K562 (cell line): ENCODE measurements around the gene CUL1. TPM values are rescaled to one million over a fixed set of nuclear protein-coding genes. Genes with fewer than 3 reads are reported as not detected.

Source experiments
- ADNP ChIP-seq: fragments of 200-800 bp; sonication (Bioruptor generic); IDR thresholded peaks from 2 replicates; pipeline ENCODE4 v1.6.1; 2016; ENCODE audit warnings: missing genetic modification characterization, missing compliant biosample characterization
- BRCA1 ChIP-seq, 2 experiments: fragments of 450-650 bp in 1 of 2; sonication (generic) in 1 of 2; formaldehyde crosslinking in 1 of 2; IDR thresholded peaks; 2 replicates each; pipeline versions ENCODE4 v1.5.0 to v1.6.1; 2017 to 2020; ENCODE audit warnings: mild to moderate bottlenecking in 1 of 2, missing genetic modification reagents in 1 of 2
- CSDE1 ChIP-seq, 2 experiments: fragments of 450-650 bp; IDR thresholded peaks; 2 replicates each; pipeline ENCODE4 v1.6.1; 2016; ENCODE audit warnings: mild to moderate bottlenecking in 1 of 2
- CTBP1 ChIP-seq: fragments of 450-650 bp; IDR thresholded peaks from 2 replicates; pipeline ENCODE4 v1.6.1; 2016; ENCODE audit warnings: borderline replicate concordance
- HCFC1 ChIP-seq: IDR thresholded peaks from 2 replicates; pipeline ENCODE4 v1.6.1; 2012; ENCODE audit warnings: low read depth, low read length, improper control_type of control experiment
- HDAC3 ChIP-seq: fragments of 450-650 bp; IDR thresholded peaks from 2 replicates; pipeline ENCODE4 v1.6.1; 2018; ENCODE audit warnings: borderline replicate concordance, mild to moderate bottlenecking, moderate library complexity; ENCODE audit not compliant: partially characterized antibody
- HNRNPUL1 ChIP-seq: fragments of 200-400 bp; formaldehyde crosslinking; IDR thresholded peaks from 2 replicates; pipeline ENCODE4 v1.6.1; 2017; ENCODE audit warnings: low read length
- JUN ChIP-seq, 2 experiments: sonication (generic) in 1 of 2; formaldehyde crosslinking in 1 of 2; IDR thresholded peaks; 2 replicates each; pipeline versions ENCODE4 v1.6.1 to v1.8.0; 2012 to 2022; ENCODE audit warnings: borderline replicate concordance in 2 of 2, mild to moderate bottlenecking in 2 of 2, improper control_type of control experiment in 1 of 2, low read depth in 1 of 2, low read length in 1 of 2, missing genetic modification reagents in 1 of 2
- KHSRP ChIP-seq: fragments of 450-650 bp; IDR thresholded peaks from 2 replicates; pipeline ENCODE4 v1.6.1; 2017
- KLF10 ChIP-seq: fragments of 250-450 bp; sonication (Bioruptor Pico); IDR thresholded peaks from 2 replicates; pipeline ENCODE4 v1.6.1; 2021; ENCODE audit warnings: matching md5 sums
- LCOR ChIP-seq: sonication (generic); formaldehyde crosslinking; IDR thresholded peaks from 2 replicates; pipeline ENCODE4 v1.8.0; 2022; ENCODE audit warnings: mild to moderate bottlenecking, missing genetic modification reagents
- MCM3 ChIP-seq: fragments of 450-650 bp; IDR thresholded peaks from 2 replicates; pipeline ENCODE4 v1.6.1; 2016
- MTA1 ChIP-seq: fragments of 450-650 bp; IDR thresholded peaks from 2 replicates; pipeline ENCODE4 v1.6.1; 2017; ENCODE audit warnings: borderline replicate concordance
- NR2C1 ChIP-seq, 2 experiments: fragments of 450-650 bp; IDR thresholded peaks; 2 replicates each; pipeline ENCODE4 v1.6.1; 2017; ENCODE audit warnings: mild to moderate bottlenecking in 2 of 2, antibody characterized with exemption in 1 of 2, inconsistent platforms in 1 of 2, missing compliant biosample characterization in 1 of 2, missing genetic modification characterization in 1 of 2
- PPARD ChIP-seq: fragments of 250-450 bp; sonication (Bioruptor Pico); IDR thresholded peaks from 2 replicates; pipeline ENCODE4 v1.8.0; 2022; ENCODE audit warnings: inconsistent platforms, mild to moderate bottlenecking, moderate library complexity
- RBM17 ChIP-seq: fragments of 200-400 bp; formaldehyde crosslinking; IDR thresholded peaks from 2 replicates; pipeline ENCODE4 v1.6.1; 2017; ENCODE audit warnings: low read depth, mild to moderate bottlenecking, low read length, borderline replicate concordance
- RUNX1 ChIP-seq: sonication (generic); IDR thresholded peaks from 2 replicates; pipeline ENCODE4 v1.6.1; 2016; ENCODE audit warnings: antibody characterized with exemption, low read depth
- SREBF2 ChIP-seq: sonication (generic); formaldehyde crosslinking; IDR thresholded peaks from 2 replicates; pipeline ENCODE4 v1.4.0; 2020; ENCODE audit warnings: mild to moderate bottlenecking, missing genetic modification reagents
- ZNF134 ChIP-seq: fragments of 250-450 bp; sonication (Bioruptor Pico); conservative IDR thresholded peaks from 2 replicates; pipeline ENCODE4 v1.4.0; 2020
- ZNF239 ChIP-seq: fragments of 250-450 bp; sonication (Bioruptor Pico); IDR thresholded peaks from 2 replicates; pipeline ENCODE4 v1.4.0; 2020; ENCODE audit warnings: mild to moderate bottlenecking
- ZNF274 ChIP-seq: IDR thresholded peaks from 2 replicates; pipeline ENCODE4 v1.6.1; 2011; ENCODE audit warnings: low read depth, mild to moderate bottlenecking, low read length, moderate library complexity, borderline replicate concordance
- ZNF282 ChIP-seq: sonication (generic); formaldehyde crosslinking; IDR thresholded peaks from 2 replicates; pipeline ENCODE4 v1.8.1; 2023; ENCODE audit warnings: missing genetic modification reagents
- ZNF551 ChIP-seq: fragments of 250-450 bp; sonication (Bioruptor Pico); IDR thresholded peaks from 2 replicates; pipeline ENCODE4 v1.5.0; 2021; ENCODE audit warnings: mild to moderate bottlenecking, moderate library complexity
- ZNF778 ChIP-seq: fragments of 450-650 bp; formaldehyde crosslinking; IDR thresholded peaks from 2 replicates; pipeline ENCODE4 v1.4.0; 2020; ENCODE audit warnings: mild to moderate bottlenecking, moderate library complexity
- ZSCAN32 ChIP-seq: fragments of 450-650 bp; formaldehyde crosslinking; IDR thresholded peaks from 2 replicates; pipeline ENCODE4 v1.4.0; 2020; ENCODE audit warnings: mild to moderate bottlenecking, moderate library complexity
- polyA plus RNA-seq, 8 experiments: library from polyadenylated mRNA; depleted of rRNA in 4 of 8; stranded (reverse) in 5 of 8; unstranded in 3 of 8; fragments of >200 nt; fragmentation: Nextera tagmentation in 2 of 8; fragmentation: Illumina TruSeq in 1 of 8; extraction: Ambion mirVana in 2 of 8; extraction: Trizol in 1 of 8; gene quantifications; 2 replicates each; pipeline versions ENCODE4 v1.2.1 to v1.2.3, GENCODE V29; 2011 to 2014; ENCODE audit warnings: inconsistent platforms in 1 of 8, missing spikeins in 1 of 8
- total RNA-seq, 7 experiments: library from RNA; depleted of rRNA in 6 of 7; stranded (reverse); fragments of >200 nt in 6 of 7; fragmentation: Illumina TruSeq in 2 of 7; extraction: Trizol in 2 of 7; gene quantifications; 2 replicates each; pipeline versions ENCODE4 v1.2.1 to v1.2.3, GENCODE V29; 2011 to 2021; ENCODE audit warnings: low replicate concordance in 1 of 7
- TF ChIP-seq, protein P1 (sequence below): sonication (generic); formaldehyde crosslinking; IDR thresholded peaks from 2 replicates; pipeline ENCODE4 v1.8.0; 2022; ENCODE audit warnings: mild to moderate bottlenecking, missing genetic modification reagents
- TF ChIP-seq, protein P2 (sequence below): IDR thresholded peaks from 2 replicates; pipeline ENCODE4 v1.6.1; 2011; ENCODE audit warnings: borderline replicate concordance, low read depth, mild to moderate bottlenecking, moderate library complexity, low read length; ENCODE audit not compliant: insufficient read depth, poor library complexity, severe bottlenecking
- TF ChIP-seq, protein P3 (sequence below): fragments of 450-650 bp; formaldehyde crosslinking; IDR thresholded peaks from 2 replicates; pipeline ENCODE4 v1.4.0; 2022; ENCODE audit warnings: missing genetic modification characterization

CUL1 gene
- total and polyA plus RNA-seq, 9 of the 15 experiments (the other 6 are each of a cell fraction or from before 2014, with no cell fraction given): 31.5 to 107 (median 96.5) TPM

DNA sequence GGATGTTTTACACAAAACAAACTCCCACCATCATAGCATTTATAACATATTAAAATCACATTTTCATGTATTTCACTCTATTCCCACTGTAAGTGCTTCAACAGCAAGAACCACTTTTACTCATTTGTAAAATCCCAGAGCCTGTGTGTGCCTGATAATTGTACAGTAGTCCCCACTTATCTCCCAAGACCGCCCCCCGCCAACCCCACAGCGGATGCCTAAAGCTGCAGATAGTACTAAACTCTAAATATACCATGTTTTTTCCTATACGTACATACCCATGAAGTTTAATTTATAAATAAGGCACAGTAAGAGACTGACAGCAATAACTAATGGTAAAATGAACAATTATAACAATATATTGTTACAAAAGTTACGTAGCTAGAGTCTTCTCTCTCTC, 151.9 kb downstream of the CUL1 start (continued):
- TF ChIP-seq KLF10 (CRISPR knock-in tag) (no peak), NR2C1 (IDR thresholded peaks at IDR 0.05) (no peak), NR2C1 (tag; IDR thresholded peaks at IDR 0.05) (no peak), HCFC1 (no peak), SREBF2 (CRISPR knock-in tag) (no peak), JUN (IDR thresholded peaks at IDR 0.05; ENCODE audit: borderline replicate concordance, low read depth, low read length) (no peak), JUN (CRISPR knock-in tag; IDR thresholded peaks at IDR 0.05; ENCODE audit: borderline replicate concordance) (no peak), ADNP (no peak), MCM3 (no peak), ZNF282 (CRISPR knock-in tag) (no peak), ZNF274 (no peak), BRCA1 (IDR thresholded peaks at IDR 0.05) (no peak), BRCA1 (CRISPR knock-in tag; IDR thresholded peaks at IDR 0.05) (no peak), ZNF134 (no peak), CTBP1 (no peak), HDAC3 (peak; percentile 51), CSDE1 (IDR thresholded peaks at IDR 0.05) (no peak; a peak in 1 of 4 replicates), LCOR (no peak), RUNX1 (no peak), MTA1 (no peak), RBM17 (no peak), ZSCAN32 (CRISPR knock-in tag) (no peak), ZNF778 (CRISPR knock-in tag) (no peak), PPARD (CRISPR knock-in tag) (no peak), ZNF239 (CRISPR knock-in tag) (no peak), HNRNPUL1 (no peak), KHSRP (no peak), ZNF551 (CRISPR knock-in tag) (no peak)
- TF ChIP-seq, protein P1, sequence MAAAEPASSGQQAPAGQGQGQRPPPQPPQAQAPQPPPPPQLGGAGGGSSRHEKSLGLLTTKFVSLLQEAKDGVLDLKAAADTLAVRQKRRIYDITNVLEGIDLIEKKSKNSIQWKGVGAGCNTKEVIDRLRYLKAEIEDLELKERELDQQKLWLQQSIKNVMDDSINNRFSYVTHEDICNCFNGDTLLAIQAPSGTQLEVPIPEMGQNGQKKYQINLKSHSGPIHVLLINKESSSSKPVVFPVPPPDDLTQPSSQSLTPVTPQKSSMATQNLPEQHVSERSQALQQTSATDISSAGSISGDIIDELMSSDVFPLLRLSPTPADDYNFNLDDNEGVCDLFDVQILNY (CRISPR knock-in tag): no peak
- TF ChIP-seq, protein P2, sequence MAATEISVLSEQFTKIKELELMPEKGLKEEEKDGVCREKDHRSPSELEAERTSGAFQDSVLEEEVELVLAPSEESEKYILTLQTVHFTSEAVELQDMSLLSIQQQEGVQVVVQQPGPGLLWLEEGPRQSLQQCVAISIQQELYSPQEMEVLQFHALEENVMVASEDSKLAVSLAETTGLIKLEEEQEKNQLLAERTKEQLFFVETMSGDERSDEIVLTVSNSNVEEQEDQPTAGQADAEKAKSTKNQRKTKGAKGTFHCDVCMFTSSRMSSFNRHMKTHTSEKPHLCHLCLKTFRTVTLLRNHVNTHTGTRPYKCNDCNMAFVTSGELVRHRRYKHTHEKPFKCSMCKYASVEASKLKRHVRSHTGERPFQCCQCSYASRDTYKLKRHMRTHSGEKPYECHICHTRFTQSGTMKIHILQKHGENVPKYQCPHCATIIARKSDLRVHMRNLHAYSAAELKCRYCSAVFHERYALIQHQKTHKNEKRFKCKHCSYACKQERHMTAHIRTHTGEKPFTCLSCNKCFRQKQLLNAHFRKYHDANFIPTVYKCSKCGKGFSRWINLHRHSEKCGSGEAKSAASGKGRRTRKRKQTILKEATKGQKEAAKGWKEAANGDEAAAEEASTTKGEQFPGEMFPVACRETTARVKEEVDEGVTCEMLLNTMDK: no peak
- TF ChIP-seq, protein P3, sequence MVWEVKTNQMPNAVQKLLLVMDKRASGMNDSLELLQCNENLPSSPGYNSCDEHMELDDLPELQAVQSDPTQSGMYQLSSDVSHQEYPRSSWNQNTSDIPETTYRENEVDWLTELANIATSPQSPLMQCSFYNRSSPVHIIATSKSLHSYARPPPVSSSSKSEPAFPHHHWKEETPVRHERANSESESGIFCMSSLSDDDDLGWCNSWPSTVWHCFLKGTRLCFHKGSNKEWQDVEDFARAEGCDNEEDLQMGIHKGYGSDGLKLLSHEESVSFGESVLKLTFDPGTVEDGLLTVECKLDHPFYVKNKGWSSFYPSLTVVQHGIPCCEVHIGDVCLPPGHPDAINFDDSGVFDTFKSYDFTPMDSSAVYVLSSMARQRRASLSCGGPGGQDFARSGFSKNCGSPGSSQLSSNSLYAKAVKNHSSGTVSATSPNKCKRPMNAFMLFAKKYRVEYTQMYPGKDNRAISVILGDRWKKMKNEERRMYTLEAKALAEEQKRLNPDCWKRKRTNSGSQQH (CRISPR knock-in tag): no peak
